ENCODE data around the gene SGPP1.
A peak's percentile ranks its signal among the peaks of the same experiment; 100 is the strongest.
"Not testable (repeated sequence)": the region's sequence is repeated elsewhere in the genome, so short reads cannot be mapped to it uniquely, and the experiment has no call there.

SGPP1 gene

GRCh38 chr14:63760014-63760413, 32.1 kb upstream of the SGPP1 start:
- TF ChIP-seq CTCF (conservative IDR thresholded peaks at IDR 0.05; ENCODE audit: low read depth, low read length) = no peak
- H3K4me2 ChIP-seq = peak overlapping the region; percentile 92
- peak overlapping the region; percentile 75; the same call in 1 of the 2 replicates for H2AFZ ChIP-seq (ENCODE audit: low read depth)
- H3K4me1 ChIP-seq (ENCODE audit: low read depth, poor library complexity, severe bottlenecking) = peaks cover 21% of the 10 kb centered on the region
- H3K79me2 ChIP-seq (ENCODE audit: insufficient read depth, low read depth) = no peaks in the 10 kb centered on the region
- H3K27me3 ChIP-seq (ENCODE audit: insufficient read depth, low read depth) = no peaks in the 10 kb centered on the region
- H3K9ac ChIP-seq = peak overlapping the region; percentile 26; the same call in 1 of the 2 replicates
- H4K20me1 ChIP-seq (ENCODE audit: insufficient read depth) = no peaks in the 10 kb centered on the region
- H3K36me3 ChIP-seq (ENCODE audit: insufficient read depth) = no peaks in the 10 kb centered on the region
- H3K4me3 ChIP-seq (IDR thresholded peaks at IDR 0.05; ENCODE audit: insufficient read depth, low read depth, low read length) = no peak overlapping the region
- peak overlapping the region; percentile 68 for H3K27ac ChIP-seq

- Histone ChIP-seq H3K36me3 (ENCODE audit: insufficient read depth) (no peaks in the 10 kb centered on the region), H3K4me3 (IDR thresholded peaks at IDR 0.05; ENCODE audit: insufficient read depth, low read depth, low read length) (no peak overlapping the region), H2AFZ (ENCODE audit: low read depth) (peak overlapping the region; percentile 75), H3K27ac (peak overlapping the region; percentile 68), H3K79me2 (ENCODE audit: insufficient read depth, low read depth) (no peaks in the 10 kb centered on the region), H4K20me1 (ENCODE audit: insufficient read depth) (no peaks in the 10 kb centered on the region), H3K27me3 (ENCODE audit: insufficient read depth, low read depth) (no peaks in the 10 kb centered on the region), H3K4me2 (peak overlapping the region; percentile 92), H3K4me1 (ENCODE audit: low read depth, poor library complexity, severe bottlenecking) (peaks cover 21% of the 10 kb centered on the region), H3K9ac (peak overlapping the region; percentile 26; the same call in 1 of the 2 replicates)
- no peak for TF ChIP-seq CTCF (conservative IDR thresholded peaks at IDR 0.05; ENCODE audit: low read depth, low read length)
These were observed 31.6 kb upstream of the SGPP1 start for GRCh38 chr14:63759456-63759855.

GRCh38 chr14:63757211-63757610, 29.3 kb upstream of the SGPP1 start:
- Histone ChIP-seq H3K27ac (no peak overlapping the region), H3K4me1 (ENCODE audit: low read depth, poor library complexity, severe bottlenecking) (peaks cover 21% of the 10 kb centered on the region), H3K27me3 (ENCODE audit: insufficient read depth, low read depth) (no peaks in the 10 kb centered on the region), H3K9ac (no peak overlapping the region), H3K4me2 (no peak overlapping the region), H4K20me1 (ENCODE audit: insufficient read depth) (no peaks in the 10 kb centered on the region), H3K36me3 (ENCODE audit: insufficient read depth) (no peaks in the 10 kb centered on the region), H3K4me3 (IDR thresholded peaks at IDR 0.05; ENCODE audit: insufficient read depth, low read depth, low read length) (no peak overlapping the region), H2AFZ (ENCODE audit: low read depth) (no peak overlapping the region), H3K79me2 (ENCODE audit: insufficient read depth, low read depth) (no peaks in the 10 kb centered on the region)
- TF ChIP-seq CTCF (conservative IDR thresholded peaks at IDR 0.05; ENCODE audit: low read depth, low read length) = no peak

- H3K4me2 ChIP-seq = no peak overlapping the region
- no peak for TF ChIP-seq CTCF (conservative IDR thresholded peaks at IDR 0.05; ENCODE audit: low read depth, low read length)
- no peak overlapping the region for H2AFZ ChIP-seq (ENCODE audit: low read depth)
- no peaks in the 10 kb centered on the region for H3K79me2 ChIP-seq (ENCODE audit: insufficient read depth, low read depth)
- H3K9ac ChIP-seq = no peak overlapping the region
- no peaks in the 10 kb centered on the region for H4K20me1 ChIP-seq (ENCODE audit: insufficient read depth)
- H3K36me3 ChIP-seq (ENCODE audit: insufficient read depth) = no peaks in the 10 kb centered on the region
- H3K27ac ChIP-seq = no peak overlapping the region
- H3K4me1 ChIP-seq (ENCODE audit: low read depth, poor library complexity, severe bottlenecking) = no peaks in the 10 kb centered on the region
- H3K27me3 ChIP-seq (ENCODE audit: insufficient read depth, low read depth) = no peaks in the 10 kb centered on the region
- no peak overlapping the region for H3K4me3 ChIP-seq (IDR thresholded peaks at IDR 0.05; ENCODE audit: insufficient read depth, low read depth, low read length)
These were observed 24.7 kb upstream of the SGPP1 start for GRCh38 chr14:63752449-63753169.

- not testable (repeated sequence) for H2AFZ ChIP-seq (ENCODE audit: low read depth); H3K79me2 ChIP-seq (ENCODE audit: insufficient read depth, low read depth); H3K36me3 ChIP-seq (ENCODE audit: insufficient read depth); H4K20me1 ChIP-seq (ENCODE audit: insufficient read depth); H3K4me2 ChIP-seq; H3K4me3 ChIP-seq (IDR thresholded peaks at IDR 0.05; ENCODE audit: insufficient read depth, low read depth, low read length); H3K4me1 ChIP-seq (ENCODE audit: low read depth, poor library complexity, severe bottlenecking); H3K9ac ChIP-seq; H3K27me3 ChIP-seq (ENCODE audit: insufficient read depth, low read depth); H3K27ac ChIP-seq
These were observed 23.2 kb upstream of the SGPP1 start for GRCh38 chr14:63751076-63751475.

Data from KMS-11 (cell line).